Right cardiac atrium (tissue), 5 donors: ENCODE measurements around the gene GMPPB. TPM values are rescaled to one million over a fixed set of nuclear protein-coding genes. Genes with fewer than 3 reads are reported as not detected.
"Not testable (repeated sequence)": the region's sequence is repeated elsewhere in the genome, so short reads cannot be mapped to it uniquely, and the experiment has no call there.

ENCODE experiments used
- ATAC-seq, 2 donors: fragments of 200-7000 bp; cut with Tn5 transposase; one replicate each; pipeline versions ENCODE4 v1.8.0 to v1.9.1; 2020; ENCODE audit warnings: moderate library complexity in 2 of 2, mild to moderate bottlenecking in 1 of 2
- DNase-seq, 3 donors: peaks; one replicate each; pipeline ENCODE4 v3.0.0-alpha.2; 2020
- H3K27ac ChIP-seq: one replicate; pipeline ENCODE4 v1.5.1; 2013; ENCODE audit warnings: mild to moderate bottlenecking, low read length, control low read depth, moderate library complexity
- H3K27me3 ChIP-seq: one replicate; pipeline ENCODE4 v1.6.1; 2013; ENCODE audit not compliant: control insufficient read depth, insufficient read depth
- H3K4me1 ChIP-seq: one replicate; pipeline ENCODE4 v1.6.1; 2013; ENCODE audit warnings: low read length; ENCODE audit not compliant: control insufficient read depth, insufficient read depth
- H3K4me3 ChIP-seq: one replicate; pipeline ENCODE4 v1.5.1; 2013; ENCODE audit warnings: low read length, control low read depth
- H3K9me3 ChIP-seq: one replicate; pipeline ENCODE4 v1.6.1; 2013; ENCODE audit warnings: low read length; ENCODE audit not compliant: control insufficient read depth
- WGBS: extraction: QIAGEN DNeasy Blood & Tissue Kit; methylation state at CpG from one replicate; pipeline ENCODE4 v1.1.7; 2013; 5-methylcytosine and 5-hydroxymethylcytosine counted together
- intact Hi-C, 4 donors: fragments of 100-400 bp; cut with DNase I; formaldehyde crosslinking; loops; one replicate each; pipeline versions ENCODE4 v1.11.0 to v1.14.0; 2022 to 2023
- polyA plus RNA-seq: library from polyadenylated mRNA; stranded (reverse); fragments of 200-250 nt; gene quantifications from one replicate; pipeline ENCODE4 v1.2.3, GENCODE V29; 2013
- total RNA-seq, 4 donors: library from RNA; stranded (reverse); fragmentation: NEBNext Ultra II Directional; extraction: Animal tissue kit (Norgen Biotek cat#: 25700); gene quantifications; one replicate each; pipeline ENCODE4 v1.2.1, GENCODE V29; 2021
- donor health status: healthy with polysubstance abuse.
- donor health status: DM: no; HTN: yes; CAD: no.
- donor health status: DM: no; HTN: no; CAD: no.
- donor health status: DM: no; HTN: yes; CAD: no; lungs with severe emphysema.
- donor health status: DM: yes; HTN: yes; CAD: no.

Gene GMPPB
- total and polyA plus RNA-seq, 5 donors, result 12.6 to 34.7 (median 18.0) TPM

- intact Hi-C loops, result no loop called here
- DNase-seq, result no peak
- 72% methylated on average over 1 of the region's 1 CpG for WGBS
- Histone ChIP-seq H3K4me3 (no peak overlapping the region), H3K27me3 (no peaks in the 10 kb centered on the region), H3K27ac (no peak overlapping the region), H3K4me1 (peaks cover 2% of the 10 kb centered on the region), H3K9me3 (no peaks in the 10 kb centered on the region)
- ATAC-seq, result no peak
Observed at GRCh38 chr3:49754536-49754935, 30.8 kb upstream of the GMPPB start.

- intact Hi-C loops, result no loop called here
- ATAC-seq (no peak), DNase-seq (no peak)
- no peak overlapping the region for H3K27ac ChIP-seq
- no peaks in the 10 kb centered on the region for H3K27me3 ChIP-seq
- H3K9me3 ChIP-seq, result no peaks in the 10 kb centered on the region
- no peak overlapping the region for H3K4me3 ChIP-seq
- H3K4me1 ChIP-seq, result peaks cover 2% of the 10 kb centered on the region
- WGBS, result 95% methylated on average over 4 of the region's 4 CpGs
Observed at GRCh38 chr3:49751501-49751900, 27.8 kb upstream of the GMPPB start.

GRCh38 chr3:49750056-49750455, 26.3 kb upstream of the GMPPB start:
- no peak for DNase-seq
- peak in 1 of 2 donors; percentile 34 for ATAC-seq
- Histone ChIP-seq H3K27ac (no peak overlapping the region), H3K9me3 (no peaks in the 10 kb centered on the region), H3K4me3 (no peak overlapping the region), H3K4me1 (peaks cover 2% of the 10 kb centered on the region), H3K27me3 (no peaks in the 10 kb centered on the region)
- intact Hi-C loops, result no loop called here
- WGBS, result 88% methylated on average over 4 of the region's 4 CpGs

GRCh38 chr3:49748874-49749273, 25.1 kb upstream of the GMPPB start:
- H3K4me1 ChIP-seq, DNase-seq, intact Hi-C loops, ATAC-seq, H3K27me3 ChIP-seq, H3K9me3 ChIP-seq, H3K4me3 ChIP-seq, H3K27ac ChIP-seq: not testable (repeated sequence)
- 91% methylated on average over 5 of the region's 5 CpGs for WGBS

- H3K4me3 ChIP-seq, result no peak overlapping the region
- intact Hi-C loops, result no loop called here
- WGBS, result 87% methylated on average over 13 of the region's 13 CpGs
- no peak for DNase-seq
- H3K27ac ChIP-seq, result no peak overlapping the region
- no peak for ATAC-seq
- H3K9me3 ChIP-seq, result no peaks in the 10 kb centered on the region
- peaks cover 2% of the 10 kb centered on the region for H3K4me1 ChIP-seq
- H3K27me3 ChIP-seq, result no peaks in the 10 kb centered on the region
Observed at GRCh38 chr3:49747792-49748480, 24.2 kb upstream of the GMPPB start.

GRCh38 chr3:49745986-49746385, 22.2 kb upstream of the GMPPB start:
- Histone ChIP-seq H3K4me3 (no peak overlapping the region), H3K27ac (no peak overlapping the region), H3K4me1 (peaks cover 2% of the 10 kb centered on the region), H3K9me3 (no peaks in the 10 kb centered on the region), H3K27me3 (no peaks in the 10 kb centered on the region)
- no peak for DNase-seq
- peak in 1 of 2 donors; percentile 26 for ATAC-seq
- intact Hi-C loops, result no loop called here
- WGBS, result 88% methylated on average over 2 of the region's 2 CpGs

- Histone ChIP-seq H3K27me3 (no peaks in the 10 kb centered on the region), H3K9me3 (no peaks in the 10 kb centered on the region), H3K4me1 (no peaks in the 10 kb centered on the region), H3K4me3 (no peak overlapping the region), H3K27ac (no peak overlapping the region)
- ATAC-seq, result no peak
- no peak for DNase-seq
- intact Hi-C loops, result no loop called here
Observed at GRCh38 chr3:49740427-49740826, 16.7 kb upstream of the GMPPB start.

- WGBS, result 94% methylated on average over 11 of the region's 11 CpGs
- Histone ChIP-seq H3K27me3 (no peaks in the 10 kb centered on the region), H3K4me1 (no peaks in the 10 kb centered on the region), H3K9me3 (no peaks in the 10 kb centered on the region), H3K27ac (no peak overlapping the region), H3K4me3 (no peak overlapping the region)
- intact Hi-C loops, result no loop called here
- DNase-seq (no peak), ATAC-seq (peak in 1 of 2 donors; percentile 23)
Observed at GRCh38 chr3:49738067-49738713, 14.4 kb upstream of the GMPPB start.

GRCh38 chr3:49734752-49735151, 11.0 kb upstream of the GMPPB start:
- H3K4me3 ChIP-seq, result no peak overlapping the region
- DNase-seq (no peak), ATAC-seq (no peak)
- WGBS, result 93% methylated on average over 6 of the region's 6 CpGs
- H3K27me3 ChIP-seq, result no peaks in the 10 kb centered on the region
- H3K4me1 ChIP-seq, result no peaks in the 10 kb centered on the region
- no peaks in the 10 kb centered on the region for H3K9me3 ChIP-seq
- intact Hi-C loops, result no loop called here
- no peak overlapping the region for H3K27ac ChIP-seq

- intact Hi-C loops, result no loop called here
- H3K4me1 ChIP-seq, result no peaks in the 10 kb centered on the region
- ATAC-seq (no peak), DNase-seq (no peak)
- H3K27ac ChIP-seq, result no peak overlapping the region
- WGBS, result 92% methylated on average over 1 of the region's 1 CpG
- H3K27me3 ChIP-seq, result no peaks in the 10 kb centered on the region
- no peaks in the 10 kb centered on the region for H3K9me3 ChIP-seq
- no peak overlapping the region for H3K4me3 ChIP-seq
Observed at GRCh38 chr3:49733551-49733950, 9.8 kb upstream of the GMPPB start.

- intact Hi-C loops, result no loop called here
- ATAC-seq, result no peak
- 94% methylated on average over 11 of the region's 11 CpGs for WGBS
Observed at GRCh38 chr3:49732597-49732996, 8.8 kb upstream of the GMPPB start.

More at GRCh38 chr3:49732597-49732996, 8.8 kb upstream of the GMPPB start:
- Histone ChIP-seq H3K27ac (no peak overlapping the region), H3K9me3 (no peaks in the 10 kb centered on the region), H3K27me3 (no peaks in the 10 kb centered on the region), H3K4me1 (no peaks in the 10 kb centered on the region), H3K4me3 (no peak overlapping the region)
- no peak for DNase-seq
